ENCODE measurements around the gene TMEM91. TPM values are rescaled to one million over a fixed set of nuclear protein-coding genes. Genes with fewer than 3 reads are reported as not detected.

TMEM91 gene
- total and polyA plus RNA-seq, 9 of the 15 experiments (the other 6 are each of a cell fraction or from before 2014, with no cell fraction given): 1.2 to 5.2 (median 2.7) TPM

- no peak for TF ChIP-seq ZNF134 (CRISPR knock-in tag; conservative IDR thresholded peaks at IDR 0.05)
- no peak for TF ChIP-seq ZSCAN32 (CRISPR knock-in tag; IDR thresholded peaks at IDR 0.05)
- TF ChIP-seq HIVEP1 (CRISPR knock-in tag; IDR thresholded peaks at IDR 0.05): no peak
- no peak for TF ChIP-seq BRF2 (IDR thresholded peaks at IDR 0.05; ENCODE audit: borderline replicate concordance, insufficient read depth, insufficient read length)
- TF ChIP-seq EP400 (IDR thresholded peaks at IDR 0.05): peak; percentile 72
- TF ChIP-seq PML (IDR thresholded peaks at IDR 0.05; ENCODE audit: low read length): no peak; the same call in 1 of the 2 replicates
- no peak for TF ChIP-seq IRF2 (CRISPR knock-in tag; IDR thresholded peaks at IDR 0.05)
- no peak for TF ChIP-seq ZNF23 (CRISPR knock-in tag; IDR thresholded peaks at IDR 0.05)
- TF ChIP-seq HCFC1 (IDR thresholded peaks at IDR 0.05; ENCODE audit: low read depth, low read length): no peak
- no peak for TF ChIP-seq POLR2H (tag; IDR thresholded peaks at IDR 0.05; ENCODE audit: low read depth)
- TF ChIP-seq U2AF1 (optimal IDR thresholded peaks at IDR 0.05; ENCODE audit: low read depth, low read length): no peak
- TF ChIP-seq KLF16 (IDR thresholded peaks at IDR 0.05): no peak
- no peak for TF ChIP-seq MECOM (CRISPR knock-in tag; IDR thresholded peaks at IDR 0.05)
- no peak for TF ChIP-seq SMAD1 (IDR thresholded peaks at IDR 0.05; ENCODE audit: low read depth, low read length, partially characterized antibody)
- no peak for TF ChIP-seq MTF1 (CRISPR knock-in tag; IDR thresholded peaks at IDR 0.05; ENCODE audit: borderline replicate concordance)
- TF ChIP-seq ARID3A (IDR thresholded peaks at IDR 0.05; ENCODE audit: borderline replicate concordance, low read depth, low read length): 0 out of 2 replicates have a peak, but pooled peaks have one; percentile 53
- no peak for TF ChIP-seq CTCF (IDR thresholded peaks at IDR 0.05 in 2 of 3, conservative IDR thresholded peaks at IDR 0.05 in 1 of 3; ENCODE audit: insufficient read depth in 2 of 3, low read depth in 1 of 3, low read length in 3 of 3)
- peak; percentile 57; the same call in 1 of the 2 replicates for TF ChIP-seq CTBP1 (IDR thresholded peaks at IDR 0.05; ENCODE audit: borderline replicate concordance)
- TF ChIP-seq SREBF1 (IDR thresholded peaks at IDR 0.05; ENCODE audit: borderline replicate concordance, low read depth, low read length): no peak
- TF ChIP-seq HNRNPL (IDR thresholded peaks at IDR 0.05; ENCODE audit: low read depth, low read length): no peak
- TF ChIP-seq RBM22 (IDR thresholded peaks at IDR 0.05; ENCODE audit: low read depth, low read length, poor library complexity, severe bottlenecking): no peak
- TF ChIP-seq GTF3C2 (IDR thresholded peaks at IDR 0.05; ENCODE audit: borderline replicate concordance, extremely low read depth, insufficient read length): no peak
- no peak for TF ChIP-seq ZNF445 (CRISPR knock-in tag; IDR thresholded peaks at IDR 0.05; ENCODE audit: low read depth)
Observed at GRCh38 chr19:41367848-41368301, 8.5 kb upstream of the TMEM91 start (continued).

Data from K562 (cell line).